Activated CD4-positive, alpha-beta memory T cell treated with anti-CD3 and anti-CD28 coated beads for 36 hours (primary cell): ENCODE measurements around the gene PBX4. TPM values are rescaled to one million over a fixed set of nuclear protein-coding genes. Genes with fewer than 3 reads are reported as not detected.

Source experiments
- CTCF ChIA-PET: fragments of 350-600 bp; sonication (Branson Sonifier 250); formaldehyde crosslinking; loops from one replicate; lab custom pipeline; 2021; ENCODE audit warnings: antibody characterized with exemption, inconsistent platforms; lab: Charles Lee
- POLR2A ChIA-PET: fragments of 350-600 bp; sonication (Branson Sonifier 250); formaldehyde crosslinking; loops from one replicate; lab custom pipeline; 2021; ENCODE audit warnings: antibody characterized with exemption; lab: Charles Lee
- DNase-seq: peaks from one replicate; pipeline ENCODE4 v3.0.0-alpha.2; 2020
- H3K27ac Mint-ChIP-seq: one replicate; pipeline ENCODE4 v1.8.0; 2021; ENCODE audit warnings: mixed read lengths
- H3K27me3 Mint-ChIP-seq: one replicate; pipeline ENCODE4 v1.8.0; 2021; ENCODE audit warnings: mixed read lengths
- H3K36me3 Mint-ChIP-seq: one replicate; pipeline ENCODE4 v1.8.0; 2021; ENCODE audit warnings: mixed read lengths
- H3K4me1 Mint-ChIP-seq: one replicate; pipeline ENCODE4 v1.8.0; 2021; ENCODE audit warnings: low read depth, mixed read lengths
- H3K4me3 Mint-ChIP-seq: one replicate; pipeline ENCODE4 v1.8.0; 2021; ENCODE audit warnings: mild to moderate bottlenecking, mixed read lengths
- H3K9me3 Mint-ChIP-seq: one replicate; pipeline ENCODE4 v1.8.0; 2021; ENCODE audit warnings: mixed read lengths
- intact Hi-C: fragments of 100-400 bp; cut with micrococcal nuclease; formaldehyde crosslinking; loops from one replicate; pipeline ENCODE4 v1.15.1; 2023
- total RNA-seq, 2 experiments: library from RNA; stranded (reverse); gene quantifications; one replicate each; pipeline ENCODE4 v1.2.3, GENCODE V29; 2021

Gene PBX4
- total RNA-seq, 2 experiments from 2014 or later, result 44.9 to 45.7 TPM

- Mint-ChIP-seq H3K36me3 (peaks cover 22% of the 10 kb centered on the region), H3K27ac (no peak overlapping the region)
- POLR2A ChIA-PET, result no interaction called here
Observed at GRCh38 chr19:19647037-19647835, 28.7 kb upstream of the PBX4 start.

GRCh38 chr19:19645233-19645870 lies 26.9 kb upstream of the PBX4 start:
- intact Hi-C loops, result no loop called here
- Mint-ChIP-seq H3K36me3 (peaks cover 22% of the 10 kb centered on the region), H3K27me3 (no peaks in the 10 kb centered on the region), H3K27ac (no peak overlapping the region), H3K4me3 (no peak overlapping the region), H3K4me1 (peaks cover 12% of the 10 kb centered on the region), H3K9me3 (no peaks in the 10 kb centered on the region)
- CTCF ChIA-PET, result interaction anchor here (1.3 to 3.8 kb wide), 3 partner anchors 91 to 315 kb away, joined by 3 to 65 read pairs (median 33); no protein-coding TSS in a partner anchor
- POLR2A ChIA-PET, result interaction anchor here (0.9 to 1.0 kb wide), 2 partner anchors 23 to 114 kb away, joined by 3 to 4 read pairs; partner anchors contain the start of gene ZNF101
- DNase-seq, result no peak

More at GRCh38 chr19:19647037-19647835, 28.7 kb upstream of the PBX4 start:
- no peak overlapping the region for H3K4me3 Mint-ChIP-seq
- H3K9me3 Mint-ChIP-seq, result no peaks in the 10 kb centered on the region
- H3K27me3 Mint-ChIP-seq, result no peaks in the 10 kb centered on the region
- no peak for DNase-seq
- intact Hi-C loops, result no loop called here
- CTCF ChIA-PET, result interaction anchor here (1.6 to 3.8 kb wide), 2 partner anchors 93 to 115 kb away, joined by 6 to 65 read pairs; no protein-coding TSS in a partner anchor
- peaks cover 7% of the 10 kb centered on the region for H3K4me1 Mint-ChIP-seq

- intact Hi-C loops, result loop anchor here (1.0 kb wide), 1 partner anchor 112 kb away; no protein-coding TSS in a partner anchor
- H3K4me1 Mint-ChIP-seq, result peaks cover 12% of the 10 kb centered on the region
- ChIA-PET CTCF (interaction anchor here (0.6 to 3.8 kb wide), 22 partner anchors 9 to 316 kb away, joined by 3 to 65 read pairs (median 4); partner anchors contain the start of genes NDUFA13 and YJEFN3), POLR2A (interaction anchor here (1.1 to 1.5 kb wide), 4 partner anchors 15 to 112 kb away, joined by 3 to 8 read pairs (median 4); partner anchors contain the start of gene ATP13A1)
- H3K4me3 Mint-ChIP-seq, result peak overlapping the region; percentile 99
- H3K36me3 Mint-ChIP-seq, result peaks cover 29% of the 10 kb centered on the region
- H3K27ac Mint-ChIP-seq, result peak overlapping the region; percentile 98
- no peak for DNase-seq
- H3K9me3 Mint-ChIP-seq, result no peaks in the 10 kb centered on the region
- H3K27me3 Mint-ChIP-seq, result no peaks in the 10 kb centered on the region
Observed at GRCh38 chr19:19644054-19644388, 25.5 kb upstream of the PBX4 start.

- peak within 1 kb of the TSS; percentile 98 for H3K27ac Mint-ChIP-seq
- no peaks in the 10 kb centered on the region for H3K27me3 Mint-ChIP-seq
- ChIA-PET CTCF (interaction anchor here (0.5 to 3.8 kb wide), 27 partner anchors 9 to 317 kb away, joined by 3 to 65 read pairs (median 4); partner anchors contain the start of genes NDUFA13, YJEFN3 and ZNF101), POLR2A (interaction anchor here (1.1 to 1.5 kb wide), 4 partner anchors 15 to 111 kb away, joined by 3 to 8 read pairs (median 4); partner anchors contain the start of gene ATP13A1)
- H3K36me3 Mint-ChIP-seq, result peaks cover 30% of the 10 kb centered on the region
- peaks cover 12% of the 10 kb centered on the region for H3K4me1 Mint-ChIP-seq
- H3K4me3 Mint-ChIP-seq, result peak within 1 kb of the TSS; percentile 99
- DNase-seq, result peak; percentile 89
- no peaks in the 10 kb centered on the region for H3K9me3 Mint-ChIP-seq
- intact Hi-C loops, result loop anchor here (1.0 to 2.0 kb wide), 5 partner anchors 17 to 111 kb away; no protein-coding TSS in a partner anchor
Observed at GRCh38 chr19:19643158-19644053, 24.9 kb upstream of the PBX4 start, which contains the start of gene GMIP. Gene GMIP, minus strand, starts transcription at chr19:19643657. Its CDS starts 128 bp downstream, at chr19:19643529.

GRCh38 chr19:19642506-19643157 lies 24.1 kb upstream of the PBX4 start:
- peak overlapping the region; percentile 99 for H3K4me3 Mint-ChIP-seq
- peak overlapping the region; percentile 98 for H3K27ac Mint-ChIP-seq
- POLR2A ChIA-PET, result no interaction called here
- peaks cover 30% of the 10 kb centered on the region for H3K36me3 Mint-ChIP-seq
- CTCF ChIA-PET, result interaction anchor here (1.5 kb wide), 1 partner anchor 110 kb away, joined by 3 read pairs; no protein-coding TSS in a partner anchor
- H3K9me3 Mint-ChIP-seq, result no peaks in the 10 kb centered on the region
- intact Hi-C loops, result loop anchor here (1.0 to 2.0 kb wide), 4 partner anchors 16 to 52 kb away; no protein-coding TSS in a partner anchor
- no peaks in the 10 kb centered on the region for H3K27me3 Mint-ChIP-seq
- peaks cover 12% of the 10 kb centered on the region for H3K4me1 Mint-ChIP-seq
- peak; percentile 71 for DNase-seq

GRCh38 chr19:19637523-19638251 lies 19.2 kb upstream of the PBX4 start:
- ChIA-PET CTCF (no interaction called here), POLR2A (no interaction called here)
- Mint-ChIP-seq H3K4me1 (peaks cover 14% of the 10 kb centered on the region), H3K27ac (no peak overlapping the region), H3K9me3 (no peaks in the 10 kb centered on the region), H3K27me3 (no peaks in the 10 kb centered on the region), H3K36me3 (peaks cover 52% of the 10 kb centered on the region), H3K4me3 (no peak overlapping the region)
- DNase-seq, result peak; percentile 26
- intact Hi-C loops, result no loop called here

- no peaks in the 10 kb centered on the region for H3K9me3 Mint-ChIP-seq
- no peak overlapping the region for H3K27ac Mint-ChIP-seq
- no peak overlapping the region for H3K4me3 Mint-ChIP-seq
- DNase-seq, result no peak
- no peaks in the 10 kb centered on the region for H3K27me3 Mint-ChIP-seq
- H3K36me3 Mint-ChIP-seq, result peaks cover 49% of the 10 kb centered on the region
- H3K4me1 Mint-ChIP-seq, result peaks cover 11% of the 10 kb centered on the region
- ChIA-PET CTCF (no interaction called here), POLR2A (no interaction called here)
- intact Hi-C loops, result no loop called here
Observed at GRCh38 chr19:19637186-19637522, 18.7 kb upstream of the PBX4 start.

- Mint-ChIP-seq H3K27ac (no peak overlapping the region), H3K27me3 (no peaks in the 10 kb centered on the region), H3K4me3 (no peak overlapping the region), H3K36me3 (peaks cover 46% of the 10 kb centered on the region), H3K9me3 (no peaks in the 10 kb centered on the region), H3K4me1 (peaks cover 7% of the 10 kb centered on the region)
- ChIA-PET CTCF (no interaction called here), POLR2A (no interaction called here)
- intact Hi-C loops, result no loop called here
- DNase-seq, result no peak
Observed at GRCh38 chr19:19636573-19637185, 18.2 kb upstream of the PBX4 start.

- Mint-ChIP-seq H3K27ac (peak overlapping the region; percentile 64), H3K9me3 (no peaks in the 10 kb centered on the region), H3K27me3 (no peaks in the 10 kb centered on the region), H3K4me1 (peaks cover 7% of the 10 kb centered on the region), H3K4me3 (no peak overlapping the region), H3K36me3 (peaks cover 51% of the 10 kb centered on the region)
- ChIA-PET POLR2A (no interaction called here), CTCF (no interaction called here)
- DNase-seq, result no peak
- intact Hi-C loops, result no loop called here
Observed at GRCh38 chr19:19635313-19635702, 16.8 kb upstream of the PBX4 start.
